ENCODE data around the gene RIN1.
"Not testable (repeated sequence)": the region's sequence is repeated elsewhere in the genome, so short reads cannot be mapped to it uniquely, and the experiment has no call there.

Gene RIN1

GRCh38 chr11:66333220-66333877, 2.9 kb downstream of the RIN1 start:
- no peak for DNase-seq

GRCh38 chr11:66332371-66333219, 3.6 kb downstream of the RIN1 start:
- DNase-seq = no peak

DNA sequence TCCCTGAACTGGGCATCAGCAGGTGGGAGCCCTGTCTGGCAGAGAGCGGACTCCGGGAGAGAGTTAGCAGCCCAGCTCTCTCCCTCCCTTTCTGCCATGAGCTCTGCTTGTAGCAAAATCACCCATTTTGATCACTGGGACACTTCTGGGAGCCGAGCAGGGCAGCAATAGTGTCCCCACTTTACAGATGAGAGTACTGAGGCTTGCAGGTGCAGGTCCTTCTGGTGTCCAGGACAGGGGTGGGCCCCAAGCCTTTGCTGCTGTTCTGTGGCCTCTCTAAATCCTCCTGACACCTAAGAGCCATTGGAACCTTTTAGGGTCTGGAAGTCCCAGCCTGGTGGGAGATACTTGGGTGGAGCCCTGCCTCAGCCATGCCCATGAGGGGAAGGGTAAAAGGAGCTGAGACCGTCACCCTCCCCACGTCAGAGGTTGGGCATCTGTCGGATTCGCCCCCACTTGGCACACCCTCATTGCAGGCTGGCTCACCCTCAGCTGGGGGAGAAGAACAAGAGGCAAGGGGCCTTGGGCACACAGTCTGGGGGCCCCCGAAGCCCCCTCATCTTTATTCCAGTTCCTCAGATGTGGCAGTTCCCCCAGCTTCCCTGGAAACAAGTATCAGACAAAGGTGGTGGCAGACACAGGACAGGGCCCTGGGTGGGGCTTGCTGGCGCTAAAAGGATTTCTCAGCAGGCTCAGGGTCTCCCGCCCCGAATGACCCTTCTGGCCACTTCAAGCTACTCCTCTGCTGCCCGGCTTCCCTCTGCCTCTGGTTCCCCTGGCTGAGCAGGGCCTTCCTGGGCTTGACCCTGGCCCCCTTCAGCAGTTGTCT, 4.5 kb downstream of the RIN1 start:
- no peak for DNase-seq

- DNase-seq = no peak
Measured at GRCh38 chr11:66330931-66331330, 5.3 kb downstream of the RIN1 start.

GRCh38 chr11:66329165-66329673, 7.0 kb downstream of the RIN1 start:
- no peak for DNase-seq

DNA sequence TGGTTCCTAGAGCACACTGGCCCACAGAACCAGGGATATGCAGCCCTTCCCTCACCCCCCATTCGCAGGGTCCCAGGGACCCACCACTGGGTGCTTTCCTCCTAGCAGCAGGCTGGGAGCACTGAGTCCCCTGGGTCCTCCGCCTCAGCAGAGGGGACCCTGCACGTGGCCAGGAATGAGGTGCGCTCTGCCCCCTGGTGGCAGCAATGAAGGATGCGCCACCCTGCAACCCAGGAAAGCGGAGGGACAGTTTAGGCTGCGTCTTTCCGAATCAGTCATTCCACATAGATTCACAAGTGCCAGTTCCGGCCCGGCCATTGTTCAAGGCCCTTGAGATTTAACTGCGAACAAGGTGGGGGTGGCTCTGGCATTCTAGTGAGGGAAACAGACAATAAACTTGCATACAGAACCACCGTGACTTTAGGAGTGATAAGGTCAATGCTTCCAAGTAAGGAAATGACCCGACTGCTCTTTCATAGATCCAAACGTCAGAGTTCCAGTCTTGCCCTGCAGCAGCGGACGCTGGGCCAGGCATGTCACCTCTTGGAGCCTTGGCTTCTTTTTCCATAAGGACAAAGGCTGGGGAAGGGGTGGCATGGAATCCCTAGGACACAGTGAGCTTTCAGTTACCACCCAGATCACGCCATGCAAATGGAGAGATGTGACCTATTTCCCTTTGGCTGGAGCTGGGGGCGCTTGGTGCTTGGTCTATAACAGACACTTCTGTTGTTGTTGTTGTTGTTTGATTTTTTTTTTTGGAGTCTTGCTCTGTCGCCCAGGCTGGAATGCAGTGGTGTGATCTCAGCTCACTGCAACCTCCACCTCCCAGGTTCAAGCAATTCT, 7.7 kb downstream of the RIN1 start:
- DNase-seq = peak; percentile 81

DNA sequence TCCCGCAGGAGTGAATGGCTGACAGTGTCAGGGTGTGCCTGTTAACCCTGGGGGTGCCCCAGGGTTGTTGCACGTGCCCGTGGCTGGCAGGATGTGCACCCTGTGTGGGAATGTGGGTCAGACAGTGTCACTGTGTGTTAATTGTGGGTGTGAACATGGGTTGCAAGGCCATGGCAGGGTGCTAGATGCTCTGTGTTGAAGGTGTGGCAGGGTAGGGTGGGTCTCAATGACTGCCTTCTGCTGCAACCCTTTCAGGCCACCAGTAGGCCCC, 8.3 kb downstream of the RIN1 start:
- peak; percentile 59 for DNase-seq

DNA sequence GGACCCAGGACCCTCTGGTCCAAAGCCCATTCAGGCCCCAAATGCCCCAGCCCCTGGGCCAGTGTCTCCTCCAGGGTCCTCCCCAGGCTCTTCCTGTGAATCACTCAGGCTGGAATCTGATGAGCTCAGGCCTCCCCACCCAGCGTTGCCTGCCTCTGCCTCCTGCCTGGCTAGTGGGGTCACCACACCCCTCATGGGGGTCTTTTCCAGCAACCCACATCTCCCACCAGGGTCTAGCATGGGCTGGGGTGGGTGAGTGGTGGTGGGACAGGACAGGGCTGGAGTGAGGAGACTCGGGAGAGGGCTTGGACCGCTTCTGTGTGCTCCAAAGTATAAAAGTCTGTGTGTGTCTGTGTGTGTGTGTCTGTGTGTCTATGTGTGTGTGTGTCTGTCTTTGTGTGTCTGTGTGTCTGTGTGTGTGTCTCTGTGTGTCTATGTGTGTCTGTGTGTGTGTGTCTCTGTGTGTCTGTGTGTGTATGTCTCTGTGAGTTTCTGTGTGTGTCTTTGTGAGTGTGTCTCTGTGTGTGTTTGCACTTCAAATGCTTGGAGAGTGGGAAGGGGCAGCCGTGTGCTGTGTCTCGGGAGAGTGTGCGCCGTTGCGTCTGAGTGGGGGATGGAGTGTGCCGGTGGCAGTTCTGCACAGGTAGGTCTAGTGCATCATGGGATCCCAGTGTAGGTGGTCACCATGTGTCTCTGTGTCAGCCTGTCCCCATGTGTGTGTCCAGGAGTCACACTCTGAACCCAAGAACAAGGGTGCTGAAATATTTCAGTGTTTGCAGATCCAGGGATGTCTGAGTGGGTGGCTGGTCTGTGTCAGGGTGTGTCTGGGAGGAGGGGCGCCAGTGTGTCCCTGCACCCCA, 8.8 kb downstream of the RIN1 start:
- DNase-seq = no peak

GRCh38 chr11:66326261-66327111, 9.7 kb downstream of the RIN1 start:
- DNase-seq = peak; percentile 22

- no peak for DNase-seq
Measured at GRCh38 chr11:66325263-66325671, 11.0 kb downstream of the RIN1 start.

GRCh38 chr11:66324664-66325063, 11.6 kb downstream of the RIN1 start:
- no peak for DNase-seq

- no peak for DNase-seq
Measured at GRCh38 chr11:66323684-66324083, 12.6 kb downstream of the RIN1 start.

DNA sequence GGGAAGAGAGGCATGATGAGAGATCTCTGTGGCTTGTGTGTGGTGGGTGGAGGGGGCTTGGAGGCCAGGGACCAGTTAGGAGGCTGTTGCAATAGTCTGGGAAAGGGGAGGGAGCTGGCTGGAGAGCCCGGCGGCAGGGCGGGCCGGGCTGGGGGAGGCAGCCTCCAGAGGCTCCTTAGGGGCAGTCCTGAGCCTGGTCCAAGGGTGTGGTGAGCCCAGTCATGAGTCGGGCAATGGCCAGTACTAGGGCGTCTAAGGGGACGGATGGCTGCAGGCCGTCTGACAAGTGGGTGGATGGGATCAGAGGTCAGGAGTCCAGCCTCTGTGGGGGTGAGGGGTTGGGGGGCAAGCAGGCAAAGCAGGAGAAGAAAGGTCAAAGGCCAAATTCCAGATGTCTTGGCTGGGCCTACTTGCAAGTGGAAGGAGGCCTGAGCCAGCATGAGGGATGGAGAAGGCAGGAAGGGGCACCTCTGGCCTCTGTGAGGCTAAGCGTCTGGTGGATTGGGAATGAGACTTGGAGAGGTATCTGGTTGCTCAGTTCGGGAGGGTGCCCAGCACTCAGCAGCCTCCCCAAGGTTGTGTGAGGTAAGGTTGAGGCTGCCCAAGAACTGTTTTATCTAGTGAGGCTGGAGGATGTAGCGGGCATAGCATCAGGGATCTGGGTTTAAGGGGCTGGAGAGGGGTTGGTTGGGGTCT, 13.4 kb downstream of the RIN1 start:
- DNase-seq = no peak

GRCh38 chr11:66321606-66322005, 14.6 kb downstream of the RIN1 start:
- DNase-seq = no peak

DNA sequence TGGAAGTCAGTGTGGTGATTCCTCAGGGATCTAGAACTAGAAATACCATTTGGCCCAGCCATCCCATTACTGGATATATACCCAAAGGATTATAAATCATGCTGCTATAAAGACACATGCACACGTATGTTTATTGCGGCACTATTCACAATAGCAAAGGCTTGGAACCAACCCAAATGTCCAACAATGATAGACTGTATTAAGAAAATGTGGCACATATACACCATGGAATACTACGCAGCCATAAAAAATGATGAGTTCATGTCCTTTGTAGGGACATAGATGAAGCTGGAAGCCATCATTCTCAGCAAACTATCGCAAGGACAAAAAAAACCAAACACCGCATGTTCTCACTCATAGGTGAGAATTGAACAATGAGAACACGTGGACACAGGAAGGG, 15.5 kb downstream of the RIN1 start:
- DNase-seq = not testable (repeated sequence)

GRCh38 chr11:66320289-66320688, 15.9 kb downstream of the RIN1 start:
- DNase-seq = not testable (repeated sequence)

DNA sequence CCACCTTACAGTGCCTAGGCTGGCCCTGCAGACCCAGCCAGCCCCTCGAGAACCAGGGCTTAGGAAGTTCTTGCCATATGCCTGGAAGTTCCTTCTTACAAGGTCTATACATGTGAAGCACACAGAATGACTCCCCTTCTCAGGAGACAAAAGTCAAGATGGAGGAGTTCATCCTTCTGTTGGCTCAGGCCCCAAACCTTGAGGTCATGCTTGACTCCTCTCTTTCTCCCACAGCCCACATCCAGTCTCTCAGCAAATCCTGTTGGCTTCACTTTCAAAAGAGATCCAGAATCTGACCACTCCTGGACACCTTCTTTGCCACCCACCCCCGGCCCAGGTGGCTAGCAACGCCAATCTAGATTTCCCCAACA, 17.6 kb downstream of the RIN1 start:
- no peak for DNase-seq

GRCh38 chr11:66317723-66318599, 18.3 kb downstream of the RIN1 start:
- peak; percentile 89 for DNase-seq

DNA sequence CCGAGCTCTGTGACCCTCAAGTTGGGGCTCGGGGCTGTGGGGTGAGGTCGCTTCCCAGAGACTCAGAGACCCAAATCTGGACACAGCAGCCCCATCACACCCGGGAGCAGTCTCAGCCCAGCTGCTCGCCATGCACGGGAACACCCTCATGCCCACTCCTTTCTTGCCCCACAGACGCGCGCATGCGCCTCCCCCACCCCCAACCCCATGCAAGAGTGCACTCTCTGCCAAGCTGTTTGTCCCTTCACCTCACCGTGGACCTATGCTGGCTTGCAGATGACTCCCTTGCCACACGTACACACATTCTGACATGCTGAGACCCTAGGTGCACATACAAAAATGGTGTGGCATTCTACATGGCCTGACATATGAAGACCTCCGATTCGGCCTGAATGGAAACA, 18.9 kb downstream of the RIN1 start:
- DNase-seq = peak; percentile 65
